Myocyte (in vitro differentiated cells): ENCODE results near the gene LDLRAP1. TPM values are rescaled to one million over a fixed set of nuclear protein-coding genes. Genes with fewer than 3 reads are reported as not detected.
A peak's percentile ranks its signal among the peaks of the same experiment; 100 is the strongest.

Experiments used
- DNase-seq: peaks from one replicate; pipeline ENCODE4 v3.0.0-alpha.2; 2012; ENCODE audit warnings: low read depth
- total RNA-seq: library from RNA; depleted of rRNA; stranded (reverse); fragments of >200 nt; gene quantifications from 2 replicates; pipeline ENCODE4 v1.2.3, GENCODE V29; 2014

LDLRAP1 gene
- total RNA-seq, 1 donor from 2014 or later: 13.8 TPM

DNA sequence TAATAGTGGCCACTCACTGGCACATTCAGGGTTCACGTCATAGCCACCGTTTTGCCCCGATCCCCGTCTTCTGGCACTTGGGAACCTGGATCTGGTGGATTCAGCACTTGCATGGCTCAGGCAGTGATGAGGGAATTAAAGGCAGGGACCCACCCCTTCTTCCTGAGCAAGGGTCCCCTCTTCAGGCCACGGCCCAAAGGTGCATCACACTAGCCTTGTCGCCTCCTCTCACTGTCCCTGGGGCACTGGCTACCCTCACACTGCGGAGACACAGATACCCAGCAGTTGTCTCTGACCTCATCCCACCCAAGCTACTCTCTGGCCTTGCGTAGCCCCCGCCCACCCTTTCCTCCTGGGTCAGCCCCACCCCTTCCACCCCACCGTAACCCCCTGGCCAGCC lies 19.9 kb upstream of the LDLRAP1 start:
- DNase-seq: no peak

DNA sequence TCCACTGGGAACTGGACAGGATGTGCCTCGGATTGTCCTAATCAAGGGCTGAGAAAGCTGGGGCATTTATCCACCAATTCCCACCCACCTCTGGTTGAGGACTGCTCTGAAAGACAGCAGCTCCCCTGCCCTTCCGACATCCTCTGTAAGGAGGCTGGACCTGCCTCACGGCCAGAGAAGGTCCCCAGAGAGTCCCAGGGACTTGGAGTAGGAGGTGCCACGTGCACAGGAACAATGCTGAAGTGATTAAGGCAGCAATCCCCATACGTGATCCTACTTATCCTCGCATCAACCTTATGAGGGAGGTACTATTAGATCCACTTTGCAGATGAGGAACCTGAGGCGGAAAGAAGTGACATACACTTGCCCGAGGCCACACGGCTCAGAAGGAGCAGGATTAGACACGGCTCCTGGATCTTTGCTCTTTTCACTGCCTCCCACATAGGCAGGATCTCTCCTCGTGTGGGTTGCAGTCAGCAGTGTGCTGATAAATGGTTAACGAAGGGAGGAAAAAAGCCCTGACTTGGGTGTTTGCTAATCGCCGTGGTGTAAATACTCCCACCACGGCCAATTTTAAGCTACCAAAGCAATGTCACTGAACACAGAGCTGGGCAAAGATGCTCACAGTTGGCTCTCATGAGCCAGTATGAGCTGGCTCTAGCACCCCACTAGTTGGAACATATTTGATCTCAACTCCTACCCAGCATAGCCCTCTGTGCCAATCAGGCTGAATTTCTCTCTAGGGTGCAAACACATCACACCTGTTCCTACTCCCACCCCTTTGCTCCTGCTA lies 18.6 kb upstream of the LDLRAP1 start:
- DNase-seq: no peak

DNA sequence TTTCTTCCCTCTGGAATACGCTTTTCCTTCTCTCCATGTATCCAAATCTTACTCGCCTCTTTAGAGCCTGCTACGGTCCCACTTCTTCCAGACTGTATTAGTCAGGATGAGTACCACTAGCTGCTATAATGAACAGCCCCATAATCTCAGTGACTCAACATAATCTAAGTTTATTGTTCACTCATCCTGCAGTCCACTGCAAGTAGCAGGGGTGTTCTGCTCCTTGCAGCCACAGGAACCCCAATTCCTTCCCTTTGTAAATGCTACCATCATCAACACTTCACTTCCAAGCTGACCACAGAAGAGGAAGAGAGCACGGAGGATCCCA lies 18.1 kb upstream of the LDLRAP1 start:
- DNase-seq: no peak

DNA sequence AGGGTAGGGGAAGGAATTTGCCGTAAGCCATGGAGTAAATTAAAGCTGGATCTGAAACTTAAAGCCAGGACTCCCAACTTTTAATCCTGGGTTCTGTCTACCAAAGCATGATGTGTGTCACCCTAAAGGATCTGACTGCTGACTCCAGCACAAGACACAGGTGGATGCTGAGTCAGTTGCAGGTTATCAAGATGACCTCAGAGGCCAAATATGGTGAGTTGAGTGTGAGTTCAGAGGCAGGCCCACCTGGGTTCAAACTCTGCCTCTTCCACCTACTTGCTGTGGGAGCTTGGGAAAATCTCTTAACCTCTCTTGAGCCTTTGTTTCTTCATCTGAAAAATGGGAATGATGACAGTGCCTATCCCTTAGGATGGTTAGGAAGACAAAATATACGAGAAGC lies 16.7 kb upstream of the LDLRAP1 start:
- no peak for DNase-seq

DNA sequence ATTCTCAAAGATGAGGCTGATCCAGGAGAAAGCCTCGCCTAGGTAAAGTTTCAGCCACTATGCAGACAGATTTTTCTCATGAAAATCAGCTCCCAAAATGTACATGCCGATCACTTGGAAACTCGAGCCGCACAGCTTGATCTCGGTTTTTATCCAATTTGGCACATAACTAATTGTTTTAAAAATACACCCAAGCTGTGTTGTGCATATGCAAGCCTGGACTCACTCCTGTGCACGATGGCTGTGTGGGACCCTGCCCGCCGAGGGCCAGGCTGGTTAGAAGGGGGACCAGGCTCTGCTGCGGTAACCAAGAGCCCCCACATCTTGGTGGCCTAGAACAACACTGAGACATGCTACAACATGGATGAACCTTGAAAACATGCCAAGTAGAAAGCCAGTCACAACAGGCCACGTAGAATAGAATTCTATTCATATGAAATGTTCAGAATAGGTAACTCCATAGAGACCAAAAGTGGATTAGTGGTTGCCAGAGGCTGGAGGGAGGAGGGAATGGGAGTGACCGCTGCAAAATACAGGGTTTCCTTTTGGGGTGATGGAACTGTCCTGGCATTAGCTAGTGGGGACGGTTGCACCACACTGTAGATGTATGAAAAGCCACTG lies 16.1 kb upstream of the LDLRAP1 start:
- DNase-seq: no peak

DNA sequence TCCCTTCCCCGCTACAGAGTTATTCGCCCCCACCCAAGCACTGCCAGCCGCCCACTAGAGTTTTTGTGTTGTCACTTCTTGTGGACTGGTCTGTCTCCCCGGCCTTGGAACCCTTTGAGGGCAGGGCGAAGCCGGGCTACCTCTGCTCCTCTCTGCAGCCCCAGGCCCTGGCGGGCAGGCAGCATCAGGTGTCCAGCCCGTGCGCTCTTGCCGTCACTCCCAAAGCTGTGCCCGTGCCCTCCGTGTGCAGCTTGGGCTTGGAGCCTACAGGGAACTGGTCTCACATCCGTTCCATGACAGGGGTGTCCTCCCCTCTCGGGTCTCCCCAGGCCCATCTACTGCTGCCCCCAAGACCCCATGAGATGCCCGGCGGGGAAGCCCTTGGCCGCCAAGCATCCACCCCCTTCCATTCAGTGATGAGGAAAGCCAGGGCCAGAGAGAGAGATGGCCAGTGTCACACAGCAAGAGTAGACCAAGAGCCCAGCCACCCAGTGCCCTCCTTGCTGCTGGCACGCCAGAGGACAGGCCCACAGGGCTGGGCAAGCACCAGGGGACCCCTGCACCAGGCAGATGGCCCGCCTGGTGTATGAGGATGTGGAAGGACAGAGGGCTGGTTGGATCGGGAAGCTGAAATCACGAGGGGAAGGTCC lies 15.3 kb upstream of the LDLRAP1 start:
- no peak for DNase-seq

DNA sequence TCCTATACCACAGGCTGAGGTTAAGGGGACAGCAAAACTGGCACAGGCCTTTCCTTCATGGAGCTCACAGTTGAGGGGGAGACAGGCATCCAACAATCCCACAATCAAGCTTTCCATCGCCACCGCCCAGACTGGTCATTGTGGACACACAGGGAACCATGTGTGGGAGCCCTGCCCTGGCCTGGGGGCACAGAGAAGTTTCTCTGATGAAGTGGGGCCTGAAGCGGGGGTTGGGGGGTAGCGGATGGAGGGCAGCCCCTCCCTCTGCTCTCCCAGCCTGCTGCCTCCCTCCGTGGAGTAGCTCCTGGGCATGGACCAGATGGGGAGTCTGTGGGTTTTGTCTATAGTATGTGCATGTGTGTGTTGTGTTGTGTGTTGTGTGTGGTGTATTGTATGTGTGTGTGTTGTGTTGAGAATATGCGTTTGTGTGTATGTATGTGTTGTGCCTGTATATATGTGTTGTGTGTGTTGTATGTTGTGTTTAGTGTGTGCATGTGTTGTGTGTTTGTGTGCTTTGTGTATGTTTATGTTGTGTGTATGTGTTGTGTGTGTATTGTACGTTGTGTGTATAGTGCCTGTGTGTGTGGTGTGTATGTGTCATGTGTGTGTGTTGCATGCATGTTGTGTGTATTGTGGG lies 14.4 kb upstream of the LDLRAP1 start:
- no peak for DNase-seq

DNA sequence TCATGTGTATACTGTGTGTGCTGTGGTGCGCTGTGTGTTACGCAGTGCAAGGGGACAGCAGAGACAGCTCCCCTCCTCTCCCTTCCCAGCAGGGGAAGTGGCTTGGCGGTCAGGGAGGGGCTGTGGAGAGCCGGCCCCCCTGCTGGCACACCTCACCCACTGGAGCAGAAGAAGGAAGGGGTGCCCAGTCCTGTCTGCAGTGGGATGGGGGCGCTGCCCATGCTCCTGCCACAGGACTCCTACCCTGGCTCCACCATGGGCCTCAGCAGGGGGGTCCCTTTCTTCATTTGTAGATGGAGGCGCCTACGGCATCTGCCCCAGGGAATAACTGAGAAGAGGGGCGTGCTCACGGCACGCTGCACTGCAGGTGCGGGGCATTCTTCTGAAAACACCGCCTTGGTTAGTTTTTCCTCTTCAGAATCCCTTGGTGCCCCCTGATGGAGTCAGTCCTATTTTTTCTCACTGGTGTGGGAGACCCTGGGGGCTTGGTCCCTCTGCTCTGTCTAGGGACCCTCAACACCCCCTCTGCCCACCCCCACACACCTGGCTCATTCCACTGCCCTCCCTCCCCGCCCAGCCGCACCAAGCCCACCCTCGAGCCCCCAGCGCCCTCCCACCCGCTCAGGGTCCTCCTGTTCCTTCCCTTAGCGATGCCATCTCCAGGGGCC lies 13.8 kb upstream of the LDLRAP1 start:
- DNase-seq: no peak

DNA sequence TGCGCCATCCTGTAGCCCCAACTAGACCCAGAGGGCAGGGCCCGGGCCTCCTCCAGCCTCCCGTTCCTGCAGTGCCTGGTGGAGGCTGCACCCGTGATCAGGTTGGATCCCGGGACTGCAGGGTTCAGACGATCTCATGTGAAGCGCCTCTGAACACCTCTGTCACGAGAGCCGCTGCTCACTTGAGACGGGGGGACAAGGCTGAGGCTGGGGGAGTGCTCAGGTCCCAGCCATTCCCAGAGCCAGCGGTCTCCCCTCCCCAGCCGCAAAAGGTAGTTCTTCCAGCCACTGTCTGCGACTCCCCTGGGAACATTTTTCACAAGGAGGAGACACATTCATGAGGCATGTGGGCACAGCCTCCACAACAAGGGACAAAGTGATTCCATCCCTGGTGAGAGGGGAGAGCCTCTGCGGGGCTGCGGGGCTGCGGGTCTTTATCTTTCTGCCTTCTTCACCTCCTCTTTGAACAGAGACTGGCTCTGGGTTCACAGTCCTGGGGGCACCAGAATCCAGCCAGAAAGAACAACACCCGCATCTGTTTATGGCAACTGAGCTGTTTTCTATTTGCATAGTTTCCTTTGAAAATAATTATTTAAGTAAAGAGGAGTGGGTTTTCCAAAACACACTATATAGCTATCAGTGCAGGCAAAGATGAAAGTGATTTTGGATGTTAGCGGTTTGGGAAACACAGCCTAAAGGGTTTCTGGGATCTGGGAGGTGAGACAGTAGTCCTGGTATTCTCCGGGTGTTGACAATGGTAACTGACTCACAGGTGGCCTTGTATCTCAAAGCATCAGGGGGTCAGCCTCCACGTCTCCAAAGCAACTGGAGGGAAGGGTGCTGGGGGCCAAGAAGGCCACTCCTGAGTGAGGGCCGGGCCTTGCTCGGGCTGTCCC lies 13.0 kb upstream of the LDLRAP1 start:
- no peak for DNase-seq

DNA sequence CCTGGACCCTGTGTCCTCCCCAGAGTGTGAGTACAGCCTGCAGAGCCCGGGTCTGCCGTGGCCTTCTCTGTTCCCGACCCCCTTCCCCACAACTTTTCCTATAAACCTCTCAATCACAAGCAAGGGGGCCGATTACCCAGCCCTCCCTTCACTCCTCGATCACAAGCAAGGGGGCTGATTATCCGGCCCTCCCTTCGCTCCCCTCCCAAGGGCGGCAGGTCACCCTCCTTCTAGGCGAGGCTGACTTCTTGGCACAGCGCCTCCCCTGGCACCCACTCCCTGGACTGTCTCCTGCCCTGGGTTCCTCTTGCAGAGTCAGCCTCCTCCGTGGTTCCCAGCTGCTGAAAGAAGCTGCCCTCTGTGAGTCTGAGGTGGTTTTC lies 12.3 kb upstream of the LDLRAP1 start:
- DNase-seq: no peak

DNA sequence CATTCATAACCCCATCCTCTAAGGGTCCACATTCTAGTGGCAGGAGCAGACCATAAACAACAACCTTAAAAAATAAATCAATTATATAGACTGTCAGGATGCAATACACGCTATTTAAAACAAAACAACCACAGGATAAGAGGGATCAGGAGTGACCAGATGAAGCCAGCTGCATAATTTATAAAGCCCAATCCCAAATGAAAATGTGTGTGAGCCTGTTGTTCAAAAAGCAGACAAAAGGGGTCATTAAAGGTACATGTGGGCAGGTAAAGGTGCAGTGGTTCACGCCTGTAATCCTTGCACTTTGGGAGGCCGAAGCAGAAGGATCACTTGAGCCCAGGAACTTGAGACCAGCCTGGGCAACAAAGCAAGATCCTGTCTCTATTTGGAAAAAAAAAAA lies 10.4 kb upstream of the LDLRAP1 start:
- no peak for DNase-seq

DNA sequence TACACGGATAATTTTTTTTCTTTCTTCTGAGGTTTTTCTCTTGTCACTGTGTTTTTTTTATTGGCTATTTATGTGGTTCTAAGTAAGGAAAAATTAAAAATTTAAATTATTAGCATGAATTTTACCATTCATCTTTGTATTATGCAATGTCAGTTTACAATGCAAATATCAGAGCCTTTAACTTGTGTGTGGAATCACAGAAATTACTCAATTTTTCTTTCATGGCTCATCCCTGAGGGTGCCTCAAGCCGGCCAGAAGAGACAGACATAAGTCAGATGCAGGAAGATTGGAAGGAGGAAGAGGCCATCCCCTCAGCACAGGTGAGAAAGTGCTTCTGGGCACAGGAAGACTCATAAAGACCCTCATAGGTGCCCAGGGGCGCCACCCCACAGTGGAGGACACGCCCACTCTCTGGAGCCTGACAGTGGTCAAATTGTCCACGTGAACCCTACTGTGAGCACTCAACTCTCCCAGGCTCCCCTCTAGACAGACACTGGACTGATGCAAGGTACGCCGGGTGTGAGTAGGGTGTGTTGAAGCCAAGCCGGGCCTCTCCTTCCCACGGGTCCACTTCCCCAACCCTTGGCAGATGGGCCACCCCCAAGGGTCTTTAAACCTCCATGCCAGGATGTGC lies 9.5 kb upstream of the LDLRAP1 start:
- DNase-seq: no peak

DNA sequence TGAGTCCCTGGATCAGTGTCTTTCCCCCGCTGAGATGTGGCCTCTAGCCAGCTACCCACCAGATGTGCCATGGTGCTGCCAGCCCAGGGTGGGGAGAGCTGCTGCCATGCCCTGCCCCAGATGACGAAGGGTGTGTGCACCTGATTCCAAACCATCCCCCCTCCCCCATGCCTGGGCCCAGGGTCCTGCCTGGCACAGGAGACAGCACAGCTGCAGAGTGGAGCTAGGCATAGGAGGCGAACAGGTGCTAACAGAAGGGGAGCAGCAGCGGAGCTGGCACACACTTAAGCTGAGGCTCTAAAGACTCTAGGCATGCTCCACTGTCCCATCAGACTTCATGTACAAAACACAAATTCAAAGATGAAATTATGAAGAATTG lies 9.0 kb upstream of the LDLRAP1 start:
- peak; percentile 49 for DNase-seq

DNA sequence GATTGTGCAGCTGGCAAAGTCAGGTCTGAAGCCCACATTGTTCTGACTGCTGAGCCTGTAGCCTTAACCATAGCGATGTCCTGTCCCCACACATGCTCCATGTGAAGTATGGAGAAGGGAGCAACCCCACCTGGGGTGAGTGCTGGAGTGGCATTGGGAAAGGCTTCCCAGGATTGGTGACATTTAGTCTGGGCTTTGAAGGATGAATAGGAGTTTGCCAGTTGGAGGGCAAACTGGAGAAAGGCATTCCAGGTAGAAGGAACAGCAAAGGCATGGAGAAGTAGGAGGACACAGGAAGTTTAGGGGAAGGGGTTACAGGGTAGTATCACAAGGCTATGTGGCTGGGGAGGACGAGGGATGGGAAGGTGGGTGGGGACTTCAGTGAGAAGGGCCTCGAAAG lies 7.3 kb upstream of the LDLRAP1 start:
- DNase-seq: no peak

DNA sequence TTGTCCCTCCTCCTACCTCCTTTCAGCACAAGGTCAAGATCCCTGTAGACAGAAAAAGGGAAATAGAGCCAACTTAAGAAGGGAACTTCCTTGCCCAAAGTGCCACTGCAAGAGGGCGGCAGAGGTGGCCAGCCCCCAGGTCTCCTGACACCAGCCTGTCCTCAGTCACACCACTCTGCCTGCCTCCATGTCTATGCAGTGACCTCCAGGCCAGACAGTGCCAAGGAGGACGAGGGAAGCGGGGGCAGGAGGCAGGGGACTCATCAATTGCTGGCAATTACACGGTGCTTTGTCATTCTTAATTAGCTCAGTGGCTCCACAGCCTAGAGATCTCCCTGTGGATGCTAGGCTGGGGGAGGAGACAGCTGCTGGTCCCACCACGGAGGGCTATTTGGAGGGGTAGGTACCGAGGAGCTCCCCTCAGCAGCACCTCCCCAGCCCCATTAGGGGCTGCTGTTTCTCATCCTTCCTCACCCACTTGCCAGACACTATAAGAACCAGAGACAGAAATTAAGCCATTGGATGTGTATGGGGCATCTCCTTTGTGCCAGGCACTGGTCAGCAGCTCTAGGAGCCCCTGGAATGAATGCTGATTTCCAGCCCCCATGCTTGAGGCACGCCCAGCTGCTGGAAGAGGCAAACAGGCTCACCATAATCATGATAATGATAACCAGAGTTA lies 6.1 kb upstream of the LDLRAP1 start:
- DNase-seq: no peak

DNA sequence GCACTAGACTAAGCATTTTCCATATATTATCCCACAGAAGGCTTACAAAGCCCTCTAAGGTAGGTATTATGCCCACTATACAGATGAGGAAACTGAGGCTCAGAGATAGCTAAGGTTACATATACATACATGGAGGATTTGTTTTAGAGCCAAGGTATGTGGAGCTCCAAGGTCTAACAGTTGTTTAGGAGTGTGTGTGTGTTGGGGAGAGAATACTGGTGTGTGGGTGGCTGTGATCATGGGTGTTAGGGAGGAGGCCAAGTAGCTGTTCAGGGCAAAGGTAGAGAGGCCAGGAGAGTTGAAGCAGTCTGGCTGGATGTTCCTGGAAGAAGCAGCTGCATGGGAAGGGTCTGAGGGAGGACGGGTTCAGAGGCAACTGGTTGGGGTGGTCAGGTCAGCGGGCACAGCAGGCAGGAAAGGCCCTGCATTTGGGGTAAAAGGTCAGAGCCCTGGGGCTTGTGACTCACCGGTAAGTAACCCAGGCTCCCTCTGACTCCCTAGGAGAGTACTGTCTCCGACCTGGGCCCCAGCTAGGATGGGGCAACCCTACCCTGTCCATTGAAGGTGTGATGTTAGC lies 5.1 kb upstream of the LDLRAP1 start:
- no peak for DNase-seq

DNA sequence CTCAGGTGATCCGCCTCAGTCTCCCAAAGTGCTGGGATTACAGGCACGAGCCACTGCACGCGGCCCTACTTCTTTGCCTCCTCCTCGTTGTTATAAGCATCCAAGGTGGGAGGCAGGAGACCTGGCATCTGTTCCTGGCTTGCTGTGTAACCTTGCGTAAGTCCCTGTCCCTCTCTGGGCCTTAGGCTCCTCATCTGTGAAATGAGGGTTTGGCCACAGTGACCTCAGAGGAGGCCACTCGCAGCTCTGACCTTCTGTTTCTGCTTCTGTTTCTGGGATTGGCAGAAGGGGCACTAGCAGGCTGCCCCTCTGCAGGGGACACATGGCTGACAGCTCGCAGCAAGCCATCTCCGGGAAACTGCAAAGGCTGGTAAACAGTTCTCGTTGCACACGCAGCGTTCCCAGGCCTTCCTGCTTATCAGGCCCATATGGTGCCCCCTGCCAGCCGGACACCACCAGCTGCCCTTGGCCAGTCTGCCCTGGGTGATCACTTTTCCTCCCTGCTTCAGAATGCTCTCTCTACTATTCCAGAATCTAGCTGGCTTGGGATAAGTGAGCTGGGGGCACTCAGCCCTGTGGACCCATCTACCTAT lies 2.6 kb upstream of the LDLRAP1 start:
- no peak for DNase-seq

DNA sequence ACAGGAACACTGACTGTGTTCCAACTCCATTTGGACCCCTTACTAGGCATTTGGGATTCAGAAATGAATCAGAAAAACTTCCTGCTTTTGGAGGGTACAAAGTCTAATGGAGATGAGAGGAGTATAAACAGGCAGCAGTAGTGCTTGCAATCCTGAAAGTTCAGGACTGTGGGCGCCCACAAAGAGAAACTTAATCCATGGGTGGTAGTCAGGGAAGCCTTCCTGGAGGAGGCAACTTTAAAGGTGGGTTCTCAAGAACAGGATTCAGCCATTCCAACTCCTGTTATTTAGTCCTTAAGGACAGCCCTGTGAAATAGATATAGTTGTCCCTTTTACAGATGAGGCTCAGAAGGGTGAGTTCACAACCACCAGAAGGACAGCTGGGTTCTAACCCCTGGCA lies 2.0 kb upstream of the LDLRAP1 start:
- no peak for DNase-seq
